AG04449 (cell line): ENCODE data around the gene ACAD11.
A peak's percentile ranks its signal among the peaks of the same experiment; 100 is the strongest.

Experiments used
- CTCF ChIA-PET: fragments of 350-600 bp; formaldehyde crosslinking; extraction: SDS; loops from one replicate; lab custom pipeline; 2021; ENCODE audit warnings: antibody characterized with exemption; lab: Yijun Ruan, JAX
- POLR2A ChIA-PET: fragments of 400-600, 350-600 bp; formaldehyde crosslinking; extraction: SDS; loops from one replicate; lab custom pipeline; 2020; ENCODE audit warnings: antibody characterized with exemption, inconsistent platforms; lab: Yijun Ruan, JAX
- DNase-seq: peaks from one replicate; pipeline ENCODE4 v3.0.0-alpha.2; 2010; ENCODE audit warnings: low read depth, low spot score
- H3K4me3 ChIP-seq: 2 replicates; pipeline ENCODE4 v1.5.1; 2011; ENCODE audit warnings: low read depth, mild to moderate bottlenecking, control low read depth, low read length
- CTCF ChIP-seq: IDR thresholded peaks from one replicate; pipeline ENCODE4 v1.5.1; 2011; ENCODE audit warnings: mild to moderate bottlenecking, moderate library complexity, low read length, control low read depth, inconsistent platforms; ENCODE audit not compliant: insufficient read depth; ENCODE audit errors: missing control alignments

The ACAD11 gene

DNA sequence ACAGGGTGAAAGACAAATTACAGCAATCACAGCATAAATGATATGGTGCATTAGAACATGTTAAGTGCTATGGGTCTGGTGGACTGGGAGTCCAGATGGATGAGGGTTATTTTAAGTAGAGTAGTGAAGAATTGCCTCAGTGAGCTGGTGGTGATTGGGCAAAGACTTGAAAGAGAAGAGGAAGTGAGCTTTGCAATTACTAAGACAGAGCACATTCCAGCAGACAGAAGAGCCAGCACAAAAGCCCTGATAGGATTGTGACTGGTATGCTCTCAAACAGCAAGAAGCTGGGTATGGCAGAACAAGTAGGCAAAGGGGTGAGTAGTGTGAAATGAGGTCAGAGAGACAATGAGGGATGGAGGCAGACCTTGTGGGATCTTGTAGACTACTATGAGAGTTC is 64.6 kb downstream of the ACAD11 start:
- no peak overlapping the region for H3K4me3 ChIP-seq
- ChIA-PET CTCF (interaction anchor here (1.1 to 2.2 kb wide), 3 partner anchors 44 to 60 kb away, joined by 3 to 8 read pairs (median 3); no protein-coding TSS in a partner anchor), POLR2A (interaction anchor here (0.7 kb wide), 1 partner anchor 11 kb away, joined by 3 read pairs; no protein-coding TSS in a partner anchor)
- DNase-seq, result peak; percentile 59
- TF ChIP-seq CTCF, result no peak

DNA sequence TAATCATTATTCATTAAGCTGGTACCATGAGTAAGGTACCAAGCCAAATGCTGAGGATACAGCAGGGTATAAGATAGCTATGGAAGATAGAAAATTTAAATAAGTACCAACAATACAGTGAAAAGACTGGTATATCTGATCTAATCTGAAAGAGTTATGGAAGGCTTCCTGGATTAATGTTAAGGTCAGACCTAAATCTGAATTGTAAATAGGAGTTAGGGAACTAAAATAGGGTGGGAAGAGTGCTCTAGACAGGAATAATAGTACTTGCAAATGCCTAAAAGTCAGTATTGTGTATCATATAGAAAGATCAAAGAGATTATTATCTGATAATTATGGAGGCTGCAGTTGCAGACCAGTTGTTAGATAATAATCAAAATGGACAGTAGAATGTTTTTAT is 65.1 kb downstream of the ACAD11 start:
- H3K4me3 ChIP-seq, result no peak overlapping the region
- DNase-seq, result no peak
- POLR2A ChIA-PET, result interaction anchor here (0.7 kb wide), 1 partner anchor 12 kb away, joined by 3 read pairs; no protein-coding TSS in a partner anchor
- CTCF ChIA-PET, result interaction anchor here (0.7 to 2.2 kb wide), 3 partner anchors 51 to 59 kb away, joined by 3 to 8 read pairs (median 3); no protein-coding TSS in a partner anchor
- TF ChIP-seq CTCF, result no peak

DNA sequence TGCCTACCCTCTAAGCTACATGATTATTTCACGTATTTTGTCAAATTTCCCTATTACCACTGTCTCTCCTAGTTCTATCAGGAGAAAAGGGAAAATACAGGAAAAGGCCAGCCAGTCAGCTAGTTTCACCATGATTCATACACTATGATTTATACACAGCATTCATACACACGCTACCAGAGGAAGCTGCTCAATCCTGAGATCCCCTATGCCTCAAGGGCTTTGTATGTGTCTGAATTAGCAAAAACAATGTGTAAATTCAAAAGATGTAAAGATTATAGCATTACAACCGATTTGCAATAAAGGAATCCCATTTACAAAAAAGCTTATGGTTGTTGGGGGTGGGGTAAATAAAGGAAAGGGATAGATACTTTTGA is 65.7 kb downstream of the ACAD11 start:
- DNase-seq, result peak; percentile 49
- no peak overlapping the region for H3K4me3 ChIP-seq
- ChIA-PET CTCF (interaction anchor here (0.7 to 2.2 kb wide), 2 partner anchors 50 to 59 kb away, joined by 3 to 8 read pairs; no protein-coding TSS in a partner anchor), POLR2A (no interaction called here)
- TF ChIP-seq CTCF, result no peak

GRCh38 chr3:132593241-132593946 is 66.2 kb downstream of the ACAD11 start:
- no peak for DNase-seq
- POLR2A ChIA-PET, result no interaction called here
- CTCF ChIA-PET, result interaction anchor here (0.7 to 2.2 kb wide), 2 partner anchors 50 to 58 kb away, joined by 3 to 8 read pairs; no protein-coding TSS in a partner anchor
- no peak overlapping the region for H3K4me3 ChIP-seq
- no peak for TF ChIP-seq CTCF

DNA sequence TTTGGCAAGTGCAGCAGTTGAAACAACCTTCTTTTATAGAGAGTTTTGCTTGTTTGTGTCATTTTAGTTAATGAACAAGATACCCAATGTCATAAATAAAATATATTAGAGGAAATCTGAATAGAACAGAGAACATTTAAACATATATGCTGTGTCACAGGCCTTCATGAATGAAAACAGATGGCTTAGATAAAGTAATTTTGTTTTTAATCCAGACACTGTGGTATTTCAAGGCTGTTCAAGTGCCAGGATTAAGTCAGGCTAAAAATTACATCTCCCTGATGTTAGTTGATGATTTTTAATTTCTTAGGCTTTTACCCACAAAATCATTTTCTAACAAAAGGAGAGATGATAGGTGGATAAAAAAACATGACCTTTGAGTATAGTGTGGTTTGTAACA is 67.4 kb downstream of the ACAD11 start:
- TF ChIP-seq CTCF, result no peak
- DNase-seq, result no peak
- ChIA-PET POLR2A (no interaction called here), CTCF (interaction anchor here (1.6 kb wide), 1 partner anchor 50 kb away, joined by 5 read pairs; no protein-coding TSS in a partner anchor)
- H3K4me3 ChIP-seq, result no peak overlapping the region

DNA sequence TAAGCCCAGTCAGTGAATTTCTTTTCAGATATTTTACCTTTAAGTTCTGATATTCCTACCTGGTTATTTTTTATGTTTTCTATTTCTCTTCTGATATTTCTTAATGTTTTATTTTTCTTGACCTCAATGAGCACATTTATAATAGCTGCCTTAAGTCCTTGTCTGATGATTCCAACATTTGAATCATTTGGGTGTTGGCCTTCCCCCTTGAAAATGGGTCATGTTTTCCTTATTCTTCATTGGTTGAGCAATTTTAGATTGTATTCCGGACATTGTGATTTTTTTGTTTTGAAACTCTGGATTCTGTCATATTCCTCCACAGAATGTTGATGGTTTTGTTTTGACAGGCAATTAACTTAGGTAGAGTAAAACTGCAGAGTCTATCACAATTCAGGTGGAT is 72.2 kb downstream of the ACAD11 start:
- no peak for DNase-seq
- no peak for TF ChIP-seq CTCF
- POLR2A ChIA-PET, result no interaction called here
- CTCF ChIA-PET, result interaction anchor here (1.4 kb wide), 1 partner anchor 15 kb away, joined by 3 read pairs; no protein-coding TSS in a partner anchor
- H3K4me3 ChIP-seq, result no peak overlapping the region
